K562 (cell line): ENCODE data around the gene GGNBP2. TPM values are rescaled to one million over a fixed set of nuclear protein-coding genes. Genes with fewer than 3 reads are reported as not detected.
A peak's percentile ranks its signal among the peaks of the same experiment; 100 is the strongest.

Experiments
- ATAC-seq: fragments of 200-7000 bp; cut with Tn5 transposase; 3 replicates; pipeline ENCODE4 v1.9.1; 2020; ENCODE audit warnings: moderate library complexity
- BruUV-seq: library from RNA; stranded (reverse); fragments of 400-500 nt; replicated peaks from 2 replicates; lab custom pipeline; 2021; lab: Mats Ljungman, UMichigan
- CTCF ChIA-PET: fragments of 300-600 bp; formaldehyde crosslinking; extraction: SDS; loops from one replicate; lab custom pipeline; 2021; ENCODE audit warnings: low intra/inter-chr PET ratio; lab: Yijun Ruan, JAX
- POLR2A ChIA-PET: fragments of 300-600, 350-650 bp; sonication (Branson Sonifier 250); formaldehyde crosslinking; extraction: SDS; loops from one replicate; lab custom pipeline; 2021; ENCODE audit warnings: antibody characterized with exemption, inconsistent platforms; lab: Yijun Ruan, JAX
- DNase-seq, 4 experiments: peaks; one replicate each; pipeline versions ENCODE4 v3.0.0 to v3.0.0-alpha.2; 2011 to 2018; ENCODE audit warnings: low spot score in 3 of 4, mixed read lengths in 3 of 4; ENCODE audit errors: extremely low read depth in 1 of 4
- FAIRE-seq: peaks from 2 replicates; lab custom pipeline; 2011; peaks lifted over from hg19 to GRCh38; lab: Jason Lieb, UNC
- H2AFZ ChIP-seq: 2 replicates; pipeline ENCODE4 v1.6.0; 2011; ENCODE audit warnings: low read depth, low read length, control low read depth, inconsistent platforms
- H3K27ac ChIP-seq: fragments of 200-600 bp; 3 replicates; pipeline ENCODE4 v1.8.0; 2011; ENCODE audit warnings: low read depth, mild to moderate bottlenecking, control low read depth, inconsistent platforms, low read length, moderate library complexity, mixed read lengths; ENCODE audit errors: extremely low read depth
- H3K27me3 ChIP-seq, 2 experiments: fragments of 300-600 bp in 1 of 2; 2 replicates in 1 of 2; 3 replicates in 1 of 2; pipeline versions ENCODE4 v1.6.0 to v1.8.0; 2011; ENCODE audit warnings: inconsistent platforms in 2 of 2, low read length in 2 of 2, mild to moderate bottlenecking in 1 of 2, mixed read lengths in 1 of 2, moderate library complexity in 1 of 2; ENCODE audit not compliant: control insufficient read depth in 2 of 2, insufficient read depth in 2 of 2
- H3K36me3 ChIP-seq: fragments of 300-600 bp; 3 replicates; pipeline ENCODE4 v1.8.0; 2011; ENCODE audit warnings: mild to moderate bottlenecking, low read length, inconsistent platforms; ENCODE audit not compliant: control insufficient read depth, insufficient read depth
- H3K4me1 ChIP-seq, 2 experiments: fragments of 200-600 bp in 1 of 2; replicated peaks in 1 of 2; 2 replicates in 1 of 2; 3 replicates in 1 of 2; pipeline versions ENCODE4 v1.5.1 to v1.8.0; 2011; ENCODE audit warnings: inconsistent platforms in 2 of 2, low read length in 2 of 2, mild to moderate bottlenecking in 1 of 2, mixed read lengths in 1 of 2, moderate library complexity in 1 of 2; ENCODE audit not compliant: control insufficient read depth in 2 of 2, insufficient read depth in 2 of 2
- H3K4me2 ChIP-seq: 2 replicates; pipeline ENCODE4 v1.6.1; 2011; ENCODE audit warnings: low read length, control low read depth, inconsistent platforms, mixed read lengths; ENCODE audit not compliant: insufficient read depth
- H3K4me3 ChIP-seq: fragments of 200-600 bp; sonication (generic), shearing (Covaris generic); 2 replicates; pipeline ENCODE4 v1.5.1; 2016; ENCODE audit warnings: control low read depth, inconsistent platforms
- H3K79me2 ChIP-seq: fragments of 200-600 bp; 3 replicates; pipeline ENCODE4 v1.8.0; 2011; ENCODE audit warnings: low read length, inconsistent platforms; ENCODE audit not compliant: control insufficient read depth, insufficient read depth
- H3K9ac ChIP-seq, 2 experiments: 2 replicates each; pipeline versions ENCODE4 v1.6.0 to v1.6.1; 2011; ENCODE audit warnings: low read depth in 2 of 2, low read length in 2 of 2, control low read depth in 1 of 2, inconsistent platforms in 1 of 2, mild to moderate bottlenecking in 1 of 2, mixed read lengths in 1 of 2; ENCODE audit not compliant: insufficient read depth in 1 of 2
- H3K9me1 ChIP-seq: one replicate; pipeline ENCODE4 v1.6.0; 2011; ENCODE audit warnings: inconsistent platforms, mild to moderate bottlenecking, low read length, moderate library complexity; ENCODE audit not compliant: control insufficient read depth, insufficient read depth
- H3K9me3 ChIP-seq: replicated peaks from 2 replicates; pipeline ENCODE4 v1.5.1; 2011; ENCODE audit warnings: low read depth, low read length, inconsistent platforms; ENCODE audit not compliant: control insufficient read depth, insufficient read depth
- H4K20me1 ChIP-seq: replicated peaks from 2 replicates; pipeline ENCODE4 v1.6.1; 2011; ENCODE audit warnings: low read length, inconsistent platforms, mixed read lengths; ENCODE audit not compliant: control insufficient read depth, insufficient read depth
- CEBPB ChIP-seq: fragments of 450-650 bp; IDR thresholded peaks from 2 replicates; pipeline ENCODE4 v1.6.1; 2016; ENCODE audit warnings: missing genetic modification characterization, missing compliant biosample characterization
- ESRRA ChIP-seq: fragments of 450-650 bp; IDR thresholded peaks from 2 replicates; pipeline ENCODE4 v1.6.1; 2014; ENCODE audit warnings: low read depth, mild to moderate bottlenecking, moderate library complexity, borderline replicate concordance
- HNRNPH1 ChIP-seq: fragments of 200-400 bp; formaldehyde crosslinking; optimal IDR thresholded peaks from 2 replicates; pipeline ENCODE3; 2017; ENCODE audit warnings: low read depth, mild to moderate bottlenecking, low read length, moderate library complexity
- IFI16 ChIP-seq: fragments of 250-450 bp; sonication (Bioruptor Pico); IDR thresholded peaks from 2 replicates; pipeline ENCODE4 v2.1.2; 2022; ENCODE audit warnings: mild to moderate bottlenecking, inconsistent platforms
- LEF1 ChIP-seq: fragments of 450-650 bp; IDR thresholded peaks from 2 replicates; pipeline ENCODE4 v1.6.1; 2016; ENCODE audit warnings: mild to moderate bottlenecking
- NR3C1 ChIP-seq: sonication (generic); formaldehyde crosslinking; IDR thresholded peaks from 2 replicates; pipeline ENCODE4 v1.8.1; 2022; ENCODE audit warnings: missing genetic modification reagents
- NRF1 ChIP-seq, 2 experiments: fragments of 450-650 bp; IDR thresholded peaks in 1 of 2; conservative IDR thresholded peaks in 1 of 2; 2 replicates each; pipeline ENCODE4 v1.6.1; 2014; ENCODE audit warnings: mild to moderate bottlenecking in 2 of 2
- PCBP2 ChIP-seq: fragments of 200-400 bp; formaldehyde crosslinking; IDR thresholded peaks from 2 replicates; pipeline ENCODE4 v1.6.1; 2018; ENCODE audit warnings: low read length, low read depth, mild to moderate bottlenecking, moderate library complexity; ENCODE audit not compliant: poor library complexity, severe bottlenecking
- PHF21A ChIP-seq: fragments of 450-650 bp; IDR thresholded peaks from 2 replicates; pipeline ENCODE4 v1.6.1; 2017; ENCODE audit warnings: low read depth, borderline replicate concordance
- SAFB2 ChIP-seq: fragments of 200-400 bp; formaldehyde crosslinking; IDR thresholded peaks from 2 replicates; pipeline ENCODE4 v1.6.1; 2018; ENCODE audit warnings: borderline replicate concordance, low read length, low read depth, moderate library complexity; ENCODE audit not compliant: severe bottlenecking
- SFPQ ChIP-seq: fragments of 200-400 bp; formaldehyde crosslinking; IDR thresholded peaks from 2 replicates; pipeline ENCODE4 v1.6.1; 2017; ENCODE audit warnings: mild to moderate bottlenecking, low read depth, low read length, moderate library complexity
- SMARCB1 ChIP-seq: IDR thresholded peaks from 2 replicates; pipeline ENCODE4 v1.6.1; 2011; ENCODE audit warnings: improper control_type of control experiment, low read depth; ENCODE audit not compliant: insufficient read length
- YBX1 ChIP-seq: fragments of 450-650 bp; IDR thresholded peaks from 2 replicates; pipeline ENCODE4 v1.7.1; 2016; ENCODE audit warnings: mild to moderate bottlenecking
- ZNF165 ChIP-seq: fragments of 250-450 bp; sonication (Bioruptor Pico); IDR thresholded peaks from 2 replicates; pipeline ENCODE4 v1.4.0; 2020; ENCODE audit warnings: borderline replicate concordance
- ZNF174 ChIP-seq: fragments of 250-450 bp; sonication (Bioruptor Pico); IDR thresholded peaks from 2 replicates; pipeline ENCODE4 v1.4.0; 2020; ENCODE audit warnings: mild to moderate bottlenecking
- ZNF444 ChIP-seq: fragments of 250-450 bp; sonication (Bioruptor Pico); IDR thresholded peaks from 2 replicates; pipeline ENCODE4 v1.4.0; 2020; ENCODE audit warnings: mild to moderate bottlenecking, moderate library complexity
- WGBS: fragments of 100-300 bp; shearing (Covaris generic); methylation state at CpG from one replicate; pipeline ENCODE4 v1.1.6; 2016; ENCODE audit warnings: low coverage, mixed read lengths; ENCODE audit not compliant: insufficient coverage; ENCODE audit errors: missing lambda C conversion rate; 5-methylcytosine and 5-hydroxymethylcytosine counted together
- in situ Hi-C: fragments of 300-500 bp; cut with MboI; formaldehyde crosslinking; loops from 4 replicates; pipeline ENCODE4 v1.15.0; 2018; ENCODE audit warnings: inconsistent platforms, mixed read lengths
- intact Hi-C: fragments of 100-400 bp; cut with micrococcal nuclease; formaldehyde crosslinking; loops from 2 replicates; pipeline ENCODE4 v1.14.2; 2022
- polyA plus RNA-seq, 8 experiments: library from polyadenylated mRNA; depleted of rRNA in 4 of 8; stranded (reverse) in 5 of 8; unstranded in 3 of 8; fragments of >200 nt; fragmentation: Nextera tagmentation in 2 of 8; fragmentation: Illumina TruSeq in 1 of 8; extraction: Ambion mirVana in 2 of 8; extraction: Trizol in 1 of 8; gene quantifications; 2 replicates each; pipeline versions ENCODE4 v1.2.1 to v1.2.3, GENCODE V29; 2011 to 2014; ENCODE audit warnings: inconsistent platforms in 1 of 8, missing spikeins in 1 of 8
- total RNA-seq, 7 experiments: library from RNA; depleted of rRNA in 6 of 7; stranded (reverse); fragments of >200 nt in 6 of 7; fragmentation: Illumina TruSeq in 2 of 7; extraction: Trizol in 2 of 7; gene quantifications; 2 replicates each; pipeline versions ENCODE4 v1.2.1 to v1.2.3, GENCODE V29; 2011 to 2021; ENCODE audit warnings: low replicate concordance in 1 of 7
- TF ChIP-seq, protein P1 (sequence below): fragments of 450-650 bp; formaldehyde crosslinking; IDR thresholded peaks from 2 replicates; pipeline ENCODE4 v1.4.0; 2022; ENCODE audit warnings: missing genetic modification characterization
- TF ChIP-seq, protein P2 (sequence below): fragments of 200-800 bp; sonication (Bioruptor generic); IDR thresholded peaks from 2 replicates; pipeline ENCODE4 v1.6.1; 2017; ENCODE audit warnings: missing genetic modification characterization, missing compliant biosample characterization

Gene GGNBP2
- total and polyA plus RNA-seq, 9 of the 15 experiments (the other 6 are each of a cell fraction or from before 2014, with no cell fraction given): 35.7 to 96.6 (median 64.1) TPM

- H3K9me3 ChIP-seq: no peaks in the 10 kb centered on the region
- peaks cover 91% of the 10 kb centered on the region for H3K36me3 ChIP-seq
- intact Hi-C loops (no loop called here), in situ Hi-C loops (no loop called here)
- H2AFZ ChIP-seq: no peak overlapping the region
- TF ChIP-seq CEBPB (tag) (no peak), IFI16 (CRISPR knock-in tag) (no peak), PCBP2 (no peak), SAFB2 (no peak), ESRRA (no peak), NRF1 (conservative IDR thresholded peaks at IDR 0.05 in 1 of 2, IDR thresholded peaks at IDR 0.05 in 1 of 2) (no peak), NR3C1 (no peak), ZNF444 (CRISPR knock-in tag) (no peak), SFPQ (no peak), LEF1 (no peak), YBX1 (no peak), ZNF174 (no peak), ZNF165 (CRISPR knock-in tag) (no peak), SMARCB1 (no peak), PHF21A (no peak), HNRNPH1 (no peak)
- TF ChIP-seq, protein P1, sequence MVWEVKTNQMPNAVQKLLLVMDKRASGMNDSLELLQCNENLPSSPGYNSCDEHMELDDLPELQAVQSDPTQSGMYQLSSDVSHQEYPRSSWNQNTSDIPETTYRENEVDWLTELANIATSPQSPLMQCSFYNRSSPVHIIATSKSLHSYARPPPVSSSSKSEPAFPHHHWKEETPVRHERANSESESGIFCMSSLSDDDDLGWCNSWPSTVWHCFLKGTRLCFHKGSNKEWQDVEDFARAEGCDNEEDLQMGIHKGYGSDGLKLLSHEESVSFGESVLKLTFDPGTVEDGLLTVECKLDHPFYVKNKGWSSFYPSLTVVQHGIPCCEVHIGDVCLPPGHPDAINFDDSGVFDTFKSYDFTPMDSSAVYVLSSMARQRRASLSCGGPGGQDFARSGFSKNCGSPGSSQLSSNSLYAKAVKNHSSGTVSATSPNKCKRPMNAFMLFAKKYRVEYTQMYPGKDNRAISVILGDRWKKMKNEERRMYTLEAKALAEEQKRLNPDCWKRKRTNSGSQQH: no peak
- TF ChIP-seq, protein P2, sequence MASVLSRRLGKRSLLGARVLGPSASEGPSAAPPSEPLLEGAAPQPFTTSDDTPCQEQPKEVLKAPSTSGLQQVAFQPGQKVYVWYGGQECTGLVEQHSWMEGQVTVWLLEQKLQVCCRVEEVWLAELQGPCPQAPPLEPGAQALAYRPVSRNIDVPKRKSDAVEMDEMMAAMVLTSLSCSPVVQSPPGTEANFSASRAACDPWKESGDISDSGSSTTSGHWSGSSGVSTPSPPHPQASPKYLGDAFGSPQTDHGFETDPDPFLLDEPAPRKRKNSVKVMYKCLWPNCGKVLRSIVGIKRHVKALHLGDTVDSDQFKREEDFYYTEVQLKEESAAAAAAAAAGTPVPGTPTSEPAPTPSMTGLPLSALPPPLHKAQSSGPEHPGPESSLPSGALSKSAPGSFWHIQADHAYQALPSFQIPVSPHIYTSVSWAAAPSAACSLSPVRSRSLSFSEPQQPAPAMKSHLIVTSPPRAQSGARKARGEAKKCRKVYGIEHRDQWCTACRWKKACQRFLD (CRISPR knock-in tag): no peak
- BruUV-seq: no TSS peak
- DNase-seq (peak in 1 of 4 experiments; percentile 13), ATAC-seq (no peak), FAIRE-seq (no peak)
- H3K9ac ChIP-seq: no peak overlapping the region
- H3K9me1 ChIP-seq: no peaks in the 10 kb centered on the region
- CTCF ChIA-PET: no interaction called here
- H3K27me3 ChIP-seq: no peaks in the 10 kb centered on the region
- H4K20me1 ChIP-seq: no peaks in the 10 kb centered on the region
- H3K4me2 ChIP-seq: no peak overlapping the region
- 90% methylated on average over 2 of the region's 2 CpGs for WGBS
- no peak overlapping the region for H3K27ac ChIP-seq
- peaks cover 14% of the 10 kb centered on the region; the same call in 2 of the 3 replicates for H3K79me2 ChIP-seq
- POLR2A ChIA-PET: interaction anchor here (2.4 to 2.5 kb wide), 2 partner anchors 8 to 12 kb away, joined by 13 to 26 read pairs; partner anchors contain the start of genes MYO19 and PIGW
- no peaks in the 10 kb centered on the region for H3K4me1 ChIP-seq
- no peak overlapping the region for H3K4me3 ChIP-seq
Measured at GRCh38 chr17:36523113-36523512, 21.6 kb upstream of the GGNBP2 start.
